ENCODE results near the gene TGFBR1.

DNA sequence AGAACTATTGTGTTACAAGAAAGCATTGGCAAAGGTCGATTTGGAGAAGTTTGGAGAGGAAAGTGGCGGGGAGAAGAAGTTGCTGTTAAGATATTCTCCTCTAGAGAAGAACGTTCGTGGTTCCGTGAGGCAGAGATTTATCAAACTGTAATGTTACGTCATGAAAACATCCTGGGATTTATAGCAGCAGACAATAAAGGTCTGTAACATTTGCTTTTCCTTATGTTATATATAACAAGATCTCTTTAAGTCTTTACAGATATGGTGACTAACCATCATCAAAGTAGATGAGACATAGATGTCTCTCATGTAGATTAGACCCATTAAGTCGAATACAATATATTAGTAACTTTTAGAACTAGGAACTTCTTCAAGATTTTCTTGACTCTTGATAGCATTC is 33.0 kb downstream of the TGFBR1 start:
- TF ChIP-seq, protein P1, sequence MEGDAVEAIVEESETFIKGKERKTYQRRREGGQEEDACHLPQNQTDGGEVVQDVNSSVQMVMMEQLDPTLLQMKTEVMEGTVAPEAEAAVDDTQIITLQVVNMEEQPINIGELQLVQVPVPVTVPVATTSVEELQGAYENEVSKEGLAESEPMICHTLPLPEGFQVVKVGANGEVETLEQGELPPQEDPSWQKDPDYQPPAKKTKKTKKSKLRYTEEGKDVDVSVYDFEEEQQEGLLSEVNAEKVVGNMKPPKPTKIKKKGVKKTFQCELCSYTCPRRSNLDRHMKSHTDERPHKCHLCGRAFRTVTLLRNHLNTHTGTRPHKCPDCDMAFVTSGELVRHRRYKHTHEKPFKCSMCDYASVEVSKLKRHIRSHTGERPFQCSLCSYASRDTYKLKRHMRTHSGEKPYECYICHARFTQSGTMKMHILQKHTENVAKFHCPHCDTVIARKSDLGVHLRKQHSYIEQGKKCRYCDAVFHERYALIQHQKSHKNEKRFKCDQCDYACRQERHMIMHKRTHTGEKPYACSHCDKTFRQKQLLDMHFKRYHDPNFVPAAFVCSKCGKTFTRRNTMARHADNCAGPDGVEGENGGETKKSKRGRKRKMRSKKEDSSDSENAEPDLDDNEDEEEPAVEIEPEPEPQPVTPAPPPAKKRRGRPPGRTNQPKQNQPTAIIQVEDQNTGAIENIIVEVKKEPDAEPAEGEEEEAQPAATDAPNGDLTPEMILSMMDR (IDR thresholded peaks at IDR 0.05; ENCODE audit: poor library complexity, severe bottlenecking): no peak
- no peak for TF ChIP-seq TAF1 (IDR thresholded peaks at IDR 0.05; ENCODE audit: low read depth)
- no peak for TF ChIP-seq RAD21 (conservative IDR thresholded peaks at IDR 0.05)
- TF ChIP-seq POLR2AphosphoS5 (IDR thresholded peaks at IDR 0.05): no peak
- no peak for TF ChIP-seq SMC3 (conservative IDR thresholded peaks at IDR 0.05; ENCODE audit: poor library complexity)
- TF ChIP-seq EZH2 (IDR thresholded peaks at IDR 0.05; ENCODE audit: borderline replicate concordance, insufficient read depth, low read length, poor library complexity, severe bottlenecking): no peak

Measured in neural cell (in vitro differentiated cells).